ENCODE measurements around the gene ARAF.

GRCh38 chrX:47614618-47615017 lies 53.6 kb downstream of the ARAF start:
- TF ChIP-seq ZNF512 (CRISPR knock-in tag; IDR thresholded peaks at IDR 0.05) = no peak
- no peak for TF ChIP-seq ZHX1 (CRISPR knock-in tag; IDR thresholded peaks at IDR 0.05; ENCODE audit: low read depth)
- TF ChIP-seq GATAD1 (CRISPR knock-in tag; IDR thresholded peaks at IDR 0.05) = no peak
